Parathyroid adenoma (tissue), 2 donors: Measurements from ENCODE around the gene SH2D3A.

Experiments used
- H2AFZ ChIP-seq: fragments of 300-600 bp; sonication (generic); one replicate; pipeline ENCODE4 v1.7.0; 2017; ENCODE audit warnings: antibody characterized with exemption, mild to moderate bottlenecking
- H3K27ac ChIP-seq: fragments of 300-600 bp; sonication (generic); one replicate; pipeline ENCODE4 v1.7.0; 2017
- H3K27me3 ChIP-seq: fragments of 300-600 bp; sonication (generic); one replicate; pipeline ENCODE4 v1.7.0; 2017; ENCODE audit warnings: low read length; ENCODE audit not compliant: control insufficient read depth, insufficient read depth
- H3K36me3 ChIP-seq: fragments of 300-600 bp; sonication (generic); one replicate; pipeline ENCODE4 v1.7.0; 2017; ENCODE audit warnings: low read length; ENCODE audit not compliant: control insufficient read depth, insufficient read depth
- H3K4me1 ChIP-seq: fragments of 300-600 bp; sonication (generic); one replicate; pipeline ENCODE4 v1.7.0; 2017; ENCODE audit warnings: control low read depth
- H3K4me2 ChIP-seq: fragments of 300-600 bp; sonication (generic); one replicate; pipeline ENCODE4 v1.7.0; 2017; ENCODE audit warnings: low read length
- H3K4me3 ChIP-seq: fragments of 300-600 bp; sonication (generic); one replicate; pipeline ENCODE4 v1.7.0; 2017; ENCODE audit warnings: low read depth, low read length
- H3K79me2 ChIP-seq: fragments of 300-600 bp; sonication (generic); one replicate; pipeline ENCODE4 v1.7.0; 2017; ENCODE audit warnings: control low read depth
- H3K9ac ChIP-seq: fragments of 300-600 bp; sonication (generic); one replicate; pipeline ENCODE4 v1.7.0; 2017; ENCODE audit warnings: mild to moderate bottlenecking
- H3K9me3 ChIP-seq: fragments of 300-600 bp; sonication (generic); one replicate; pipeline ENCODE4 v1.7.0; 2017; ENCODE audit warnings: low read length; ENCODE audit not compliant: control insufficient read depth
- TF ChIP-seq, protein P1 (sequence below): fragments of 300-600 bp; sonication (generic); IDR thresholded peaks from one replicate; pipeline ENCODE4 v1.7.0; 2017; ENCODE audit warnings: antibody characterized with exemption, mild to moderate bottlenecking
- donor health status: primary hyperparathyroidism.

SH2D3A gene

DNA sequence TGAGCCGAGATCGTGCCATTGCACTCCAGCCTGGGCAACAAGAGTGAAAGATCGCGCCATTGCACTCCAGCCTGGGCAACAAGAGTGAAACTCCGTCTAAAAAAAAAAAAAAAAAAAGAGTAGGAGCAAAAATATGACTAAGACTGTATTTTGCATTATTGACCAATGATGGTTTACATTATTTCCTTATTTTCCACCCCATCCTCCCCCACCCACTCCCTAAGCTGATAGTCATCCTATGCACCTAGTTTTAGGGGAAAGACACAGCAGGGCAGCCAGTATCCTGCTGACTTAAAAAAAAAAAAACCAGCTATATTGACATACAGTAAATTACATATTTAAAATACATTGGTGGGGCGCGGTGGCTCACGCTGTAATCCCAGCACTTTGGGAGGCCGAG is 30.4 kb upstream of the SH2D3A start:
- H3K79me2 ChIP-seq = no peaks in the 10 kb centered on the region

DNA sequence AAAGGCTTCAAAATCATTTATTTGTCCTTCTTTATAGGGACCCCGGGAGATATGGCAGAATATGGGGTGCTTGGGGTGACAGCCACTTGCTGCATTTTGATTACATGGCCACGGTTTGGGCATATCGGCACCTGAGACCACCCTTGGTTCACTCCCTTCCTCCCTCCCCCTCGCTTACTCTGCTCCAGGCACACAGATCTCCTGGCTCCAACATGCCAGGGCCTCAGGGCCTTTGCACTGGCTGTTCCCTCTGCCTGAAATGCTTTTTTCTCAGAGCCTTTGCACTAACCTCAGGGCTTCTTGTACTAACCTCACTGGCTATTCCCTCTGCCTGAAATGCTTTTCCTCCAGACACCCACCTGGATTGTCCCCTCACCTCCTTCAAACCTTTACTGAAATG is 29.0 kb upstream of the SH2D3A start:
- no peaks in the 10 kb centered on the region for H3K9me3 ChIP-seq
- H3K79me2 ChIP-seq = no peaks in the 10 kb centered on the region
- H3K27me3 ChIP-seq = no peaks in the 10 kb centered on the region
- no peak overlapping the region for H3K4me3 ChIP-seq
- H3K4me2 ChIP-seq = no peak overlapping the region
- no peak overlapping the region for H3K9ac ChIP-seq
- TF ChIP-seq, protein P1, sequence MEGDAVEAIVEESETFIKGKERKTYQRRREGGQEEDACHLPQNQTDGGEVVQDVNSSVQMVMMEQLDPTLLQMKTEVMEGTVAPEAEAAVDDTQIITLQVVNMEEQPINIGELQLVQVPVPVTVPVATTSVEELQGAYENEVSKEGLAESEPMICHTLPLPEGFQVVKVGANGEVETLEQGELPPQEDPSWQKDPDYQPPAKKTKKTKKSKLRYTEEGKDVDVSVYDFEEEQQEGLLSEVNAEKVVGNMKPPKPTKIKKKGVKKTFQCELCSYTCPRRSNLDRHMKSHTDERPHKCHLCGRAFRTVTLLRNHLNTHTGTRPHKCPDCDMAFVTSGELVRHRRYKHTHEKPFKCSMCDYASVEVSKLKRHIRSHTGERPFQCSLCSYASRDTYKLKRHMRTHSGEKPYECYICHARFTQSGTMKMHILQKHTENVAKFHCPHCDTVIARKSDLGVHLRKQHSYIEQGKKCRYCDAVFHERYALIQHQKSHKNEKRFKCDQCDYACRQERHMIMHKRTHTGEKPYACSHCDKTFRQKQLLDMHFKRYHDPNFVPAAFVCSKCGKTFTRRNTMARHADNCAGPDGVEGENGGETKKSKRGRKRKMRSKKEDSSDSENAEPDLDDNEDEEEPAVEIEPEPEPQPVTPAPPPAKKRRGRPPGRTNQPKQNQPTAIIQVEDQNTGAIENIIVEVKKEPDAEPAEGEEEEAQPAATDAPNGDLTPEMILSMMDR = no peak
- H3K36me3 ChIP-seq = no peaks in the 10 kb centered on the region
- H3K4me1 ChIP-seq = no peaks in the 10 kb centered on the region
- no peak overlapping the region for H3K27ac ChIP-seq
- H2AFZ ChIP-seq = no peak overlapping the region

More for the DNA sequence above, 30.4 kb upstream of the SH2D3A start:
- Histone ChIP-seq H3K36me3 (no peaks in the 10 kb centered on the region), H3K4me2 (no peak overlapping the region), H3K27ac (no peak overlapping the region), H3K4me1 (no peaks in the 10 kb centered on the region), H3K9ac (no peak overlapping the region), H3K4me3 (no peak overlapping the region), H3K27me3 (no peaks in the 10 kb centered on the region), H3K9me3 (no peaks in the 10 kb centered on the region), H2AFZ (no peak overlapping the region)
- TF ChIP-seq, protein P1 = no peak

DNA sequence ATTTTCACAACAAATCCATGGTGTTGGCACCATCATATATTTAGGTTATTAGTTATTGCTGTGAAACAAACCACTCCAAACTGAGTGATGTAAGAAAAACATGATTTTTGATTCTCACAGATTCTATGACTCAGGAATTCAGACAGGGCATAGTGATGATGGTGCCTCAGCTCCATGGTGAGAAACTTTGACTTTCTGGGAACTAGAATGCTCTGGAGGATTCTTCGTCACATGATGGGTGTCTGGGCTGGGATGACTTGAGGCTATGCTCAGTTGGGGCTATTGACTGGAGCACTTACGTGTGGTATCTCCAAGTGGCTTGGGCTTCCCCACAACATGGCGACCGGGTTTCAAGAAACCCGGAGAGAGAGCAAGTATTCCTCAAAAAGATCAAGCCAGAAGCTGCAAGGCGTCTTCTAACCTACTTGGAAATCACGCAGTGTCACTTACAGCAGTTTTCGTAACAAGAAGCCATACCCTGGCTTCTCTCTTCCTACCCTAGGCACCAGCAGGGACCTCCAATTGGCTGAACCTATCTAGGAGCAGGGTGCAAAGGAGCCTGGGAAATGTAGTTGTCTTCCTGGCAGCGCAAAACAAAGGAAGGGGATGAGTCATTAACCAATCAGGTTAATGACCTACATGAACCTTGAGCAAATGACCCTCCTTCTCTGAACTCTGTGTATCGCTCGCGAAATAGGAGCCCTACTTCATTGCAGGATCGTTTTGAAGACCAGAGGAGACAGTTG is 27.6 kb upstream of the SH2D3A start:
- H3K79me2 ChIP-seq = no peaks in the 10 kb centered on the region
- no peaks in the 10 kb centered on the region for H3K9me3 ChIP-seq
- no peak overlapping the region for H2AFZ ChIP-seq
- H3K4me1 ChIP-seq = no peaks in the 10 kb centered on the region
- TF ChIP-seq, protein P1 = no peak
- no peak overlapping the region for H3K4me3 ChIP-seq
- no peak overlapping the region for H3K4me2 ChIP-seq
- H3K27ac ChIP-seq = no peak overlapping the region
- H3K36me3 ChIP-seq = no peaks in the 10 kb centered on the region
- H3K9ac ChIP-seq = no peak overlapping the region
- no peaks in the 10 kb centered on the region for H3K27me3 ChIP-seq

DNA sequence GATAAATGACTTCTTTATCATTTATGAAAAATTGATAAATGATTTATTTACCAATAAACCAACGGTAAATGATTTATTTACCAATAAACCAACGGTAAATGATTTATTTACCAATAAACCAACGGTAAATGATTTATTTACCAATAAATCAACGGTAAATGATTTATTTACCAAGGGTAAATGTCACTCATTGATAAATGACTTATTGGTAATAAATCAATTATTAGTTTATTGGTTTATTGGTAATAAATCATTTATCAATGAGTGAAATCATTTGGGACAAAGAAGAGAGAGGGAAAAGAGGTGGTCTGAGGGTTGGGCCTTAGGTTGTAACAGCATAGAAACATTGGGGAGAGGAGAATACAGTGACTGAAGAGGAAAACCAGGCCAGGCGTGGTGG is 26.7 kb upstream of the SH2D3A start:
- H3K4me1 ChIP-seq = no peaks in the 10 kb centered on the region
- H3K27me3 ChIP-seq = no peaks in the 10 kb centered on the region

More for the DNA sequence above, 26.7 kb upstream of the SH2D3A start:
- Histone ChIP-seq H3K4me2 (no peak overlapping the region), H3K9ac (no peak overlapping the region), H3K36me3 (no peaks in the 10 kb centered on the region), H3K27ac (no peak overlapping the region), H3K79me2 (no peaks in the 10 kb centered on the region), H2AFZ (no peak overlapping the region), H3K9me3 (no peaks in the 10 kb centered on the region), H3K4me3 (no peak overlapping the region)
- TF ChIP-seq, protein P1 = no peak
